HG03097 (cell line): ENCODE data around the gene GABBR2.

Experiments
- ATAC-seq: cut with Tn5 transposase; IDR thresholded peaks from one replicate; pipeline ENCODE4 v1.9.1; 2021; ENCODE audit not compliant: unreplicated experiment, low FRiP score

Gene GABBR2

GRCh38 chr9:98554752-98555151 is 154.0 kb downstream of the GABBR2 start:
- ATAC-seq = no peak

DNA sequence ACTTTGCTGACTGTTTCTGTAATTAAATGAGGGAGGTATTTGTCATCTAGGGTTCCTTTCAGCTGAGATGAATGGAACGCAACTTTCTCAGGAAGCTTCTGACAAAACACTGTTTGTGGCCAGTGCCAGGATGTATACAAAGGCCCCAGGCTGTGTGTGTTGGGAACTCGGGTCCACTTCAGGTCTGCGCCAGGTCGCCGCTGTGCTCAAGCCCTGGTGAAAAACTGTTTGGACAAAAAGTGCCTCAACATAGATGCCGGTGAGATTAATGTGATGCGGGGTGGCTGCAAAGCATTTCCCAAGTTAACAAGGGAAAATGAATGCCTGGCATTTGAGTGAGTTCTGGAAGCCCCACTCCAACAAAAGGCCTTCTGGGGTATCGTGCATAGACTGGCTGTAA is 156.4 kb downstream of the GABBR2 start:
- no peak for ATAC-seq

DNA sequence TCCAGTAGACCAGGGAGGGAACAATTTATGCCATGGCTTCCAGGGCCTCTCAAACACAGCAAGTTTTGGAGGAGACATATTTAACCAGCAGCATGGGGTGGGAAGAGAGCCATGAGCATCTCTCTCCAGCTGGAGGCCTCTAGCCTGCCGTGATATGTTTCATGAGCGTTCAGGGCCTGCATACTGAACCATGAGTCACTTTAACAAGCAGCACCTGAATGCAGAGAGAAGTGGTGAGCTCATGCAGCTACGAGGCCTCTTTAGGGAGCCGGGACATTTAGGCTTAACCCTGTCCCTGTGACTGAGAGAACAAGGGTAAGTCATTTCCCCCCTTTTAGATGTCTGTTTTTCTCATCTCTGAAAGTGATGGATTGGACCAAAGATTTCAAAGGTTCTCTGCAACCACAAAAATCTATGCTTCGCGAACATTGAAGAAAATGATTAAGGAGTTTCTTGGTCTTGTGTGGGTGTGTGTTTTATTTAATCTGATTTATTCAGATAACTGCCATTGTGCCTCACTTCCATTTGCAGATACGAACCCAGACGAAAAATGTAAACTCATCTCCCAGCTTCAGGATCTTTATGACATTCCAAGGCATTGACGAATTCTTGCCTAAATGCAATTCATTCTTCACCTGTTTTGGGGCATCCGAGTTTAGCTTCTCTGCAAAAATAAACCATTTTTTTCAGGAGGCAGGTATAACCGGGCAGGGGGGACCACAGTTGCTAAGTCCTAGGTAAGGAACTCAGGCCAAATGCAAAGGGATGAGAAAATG is 157.0 kb downstream of the GABBR2 start:
- ATAC-seq = no peak

DNA sequence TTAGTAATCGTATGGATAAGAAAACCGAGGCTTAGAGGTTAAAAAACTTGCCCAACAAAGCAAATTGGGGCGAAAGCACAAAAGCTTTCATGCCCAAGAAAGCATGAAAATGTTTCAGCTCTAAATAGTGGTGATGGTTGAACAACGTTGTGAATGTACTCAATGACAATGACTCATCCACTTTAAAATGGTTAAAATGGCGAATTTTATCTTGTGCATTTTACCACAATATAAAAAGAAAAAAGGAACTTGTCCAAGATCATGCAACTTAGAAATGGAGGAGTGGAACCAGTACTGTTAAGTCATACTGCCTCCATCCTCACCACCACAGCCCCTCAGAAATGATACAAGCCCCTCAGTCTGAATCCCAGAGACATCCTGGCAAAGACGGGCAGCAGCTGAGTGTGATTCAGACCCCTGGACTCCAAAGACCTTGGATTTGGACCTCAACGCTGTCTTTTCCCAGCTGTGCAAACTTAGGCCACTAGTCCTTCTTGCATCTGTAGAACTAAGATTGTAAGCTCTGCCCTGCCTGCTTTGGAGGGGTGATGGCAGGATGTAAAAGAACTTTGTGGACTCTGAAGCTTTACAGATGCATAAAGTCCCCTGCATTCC is 158.4 kb downstream of the GABBR2 start:
- ATAC-seq = no peak

DNA sequence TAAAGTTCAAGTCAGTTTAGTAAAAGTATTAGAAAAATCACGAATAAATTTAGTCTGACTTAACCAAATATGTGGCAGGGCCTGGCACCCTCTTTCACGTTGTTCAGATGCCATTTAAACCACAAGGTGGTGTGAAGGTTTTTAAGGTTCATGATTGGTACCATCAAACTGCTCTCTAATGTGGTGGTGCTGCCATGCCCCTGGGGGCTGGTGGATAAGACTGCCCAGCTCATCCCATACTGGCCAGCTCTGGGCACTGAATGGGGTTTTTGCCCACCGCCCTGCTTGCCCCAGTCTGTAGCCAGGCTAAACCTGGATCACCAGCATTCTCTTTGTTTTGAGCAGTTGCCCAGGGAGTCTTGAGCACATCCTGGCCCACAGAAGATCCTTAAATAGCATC is 159.3 kb downstream of the GABBR2 start:
- ATAC-seq = no peak

DNA sequence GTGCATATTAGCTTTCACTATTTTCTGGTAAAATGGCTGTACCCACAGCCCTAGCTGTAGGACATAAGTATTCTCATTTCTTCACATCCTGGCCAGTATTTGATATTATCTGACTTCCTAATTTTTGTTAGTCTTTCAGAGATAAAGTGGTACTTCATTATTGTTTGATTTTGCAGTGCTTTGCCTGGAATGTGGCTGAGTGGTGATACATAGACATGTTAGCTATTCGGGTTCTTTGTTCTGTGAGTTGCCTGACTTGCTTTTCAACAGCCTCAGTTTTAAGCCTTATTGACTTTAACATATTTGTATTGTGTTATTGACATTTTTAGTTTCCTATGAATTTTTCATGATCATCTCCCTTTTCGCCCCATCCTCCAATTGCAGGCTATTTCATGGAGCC is 161.1 kb downstream of the GABBR2 start:
- ATAC-seq = no peak

DNA sequence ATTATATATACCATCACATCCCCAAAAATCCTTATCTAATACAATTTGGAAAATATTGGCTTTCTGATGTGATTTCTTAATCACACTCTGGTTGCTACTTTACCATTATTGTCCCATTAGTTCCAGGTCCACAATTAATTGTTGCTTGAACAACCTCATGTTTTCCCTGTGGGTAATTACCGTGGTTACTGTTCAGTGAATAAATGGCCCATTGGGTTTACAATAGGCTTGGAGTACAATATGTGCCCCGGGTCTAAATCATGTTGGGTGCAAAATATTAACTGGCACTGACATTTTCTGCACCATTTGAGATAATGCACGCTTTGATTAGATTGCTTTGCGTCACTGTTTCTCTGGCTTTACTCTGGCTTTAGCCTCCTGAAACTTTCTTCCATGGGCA is 163.7 kb downstream of the GABBR2 start:
- no peak for ATAC-seq

GRCh38 chr9:98541684-98542230 is 167.0 kb downstream of the GABBR2 start:
- no peak for ATAC-seq

DNA sequence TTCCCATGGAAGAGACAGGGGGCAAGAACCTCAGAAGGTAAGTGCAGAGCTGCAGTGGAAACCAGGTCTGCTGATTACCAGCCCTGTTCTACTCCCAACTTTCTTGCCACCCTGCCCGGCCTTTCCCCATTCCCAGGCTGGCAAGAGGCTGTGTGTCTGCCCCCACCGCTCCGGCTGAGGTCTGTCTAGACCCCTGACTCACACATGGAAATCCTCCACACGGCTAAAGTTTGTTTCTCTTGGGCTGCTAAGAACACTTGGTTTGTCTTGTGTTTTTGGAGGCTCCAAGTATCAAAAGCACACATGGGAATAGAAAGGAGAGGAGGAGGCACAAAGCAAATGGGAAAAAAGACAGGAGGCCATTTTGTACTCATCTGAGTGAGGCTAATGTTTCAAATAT is 168.3 kb downstream of the GABBR2 start:
- ATAC-seq = no peak

GRCh38 chr9:98539954-98540353 is 168.8 kb downstream of the GABBR2 start:
- no peak for ATAC-seq

DNA sequence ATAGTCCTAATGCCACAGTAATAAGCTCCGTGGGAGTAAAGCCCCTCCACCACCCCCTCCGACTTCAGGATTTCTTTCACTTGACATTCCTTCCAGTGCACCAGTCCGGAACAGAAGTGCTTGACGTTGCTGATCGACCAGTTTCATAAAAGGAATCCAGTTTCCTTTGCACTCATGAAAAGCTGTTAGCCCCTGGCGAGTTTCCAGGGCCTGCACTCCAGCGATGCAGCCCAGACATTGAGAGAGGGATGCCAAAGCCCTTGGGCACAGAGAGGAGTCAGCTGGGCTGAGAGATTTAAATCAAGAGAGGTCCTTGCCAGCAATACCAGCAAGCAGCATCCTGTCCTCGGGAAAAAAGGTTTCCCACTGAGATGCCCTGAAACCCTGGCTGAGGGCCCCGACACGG is 170.1 kb downstream of the GABBR2 start:
- ATAC-seq = no peak

DNA sequence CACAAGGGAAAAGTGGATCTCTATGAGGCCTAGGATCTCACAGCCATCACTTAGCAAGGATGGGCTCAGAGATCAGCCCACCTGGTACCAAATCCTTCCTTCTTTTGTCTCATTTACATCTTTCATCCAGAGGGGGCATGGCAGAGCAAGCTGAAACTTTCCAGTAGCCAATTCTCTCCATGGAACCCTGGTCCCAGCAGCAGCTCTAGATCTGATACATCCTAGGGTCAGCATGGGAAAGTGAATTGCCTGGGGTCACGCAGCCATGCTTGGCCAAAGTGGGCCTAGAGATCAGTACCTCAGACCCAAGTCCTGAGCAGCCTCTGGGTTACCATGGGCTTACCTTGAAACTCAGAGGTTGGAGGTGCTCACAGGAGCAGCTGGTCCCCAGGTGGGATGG is 170.5 kb downstream of the GABBR2 start:
- ATAC-seq = no peak

DNA sequence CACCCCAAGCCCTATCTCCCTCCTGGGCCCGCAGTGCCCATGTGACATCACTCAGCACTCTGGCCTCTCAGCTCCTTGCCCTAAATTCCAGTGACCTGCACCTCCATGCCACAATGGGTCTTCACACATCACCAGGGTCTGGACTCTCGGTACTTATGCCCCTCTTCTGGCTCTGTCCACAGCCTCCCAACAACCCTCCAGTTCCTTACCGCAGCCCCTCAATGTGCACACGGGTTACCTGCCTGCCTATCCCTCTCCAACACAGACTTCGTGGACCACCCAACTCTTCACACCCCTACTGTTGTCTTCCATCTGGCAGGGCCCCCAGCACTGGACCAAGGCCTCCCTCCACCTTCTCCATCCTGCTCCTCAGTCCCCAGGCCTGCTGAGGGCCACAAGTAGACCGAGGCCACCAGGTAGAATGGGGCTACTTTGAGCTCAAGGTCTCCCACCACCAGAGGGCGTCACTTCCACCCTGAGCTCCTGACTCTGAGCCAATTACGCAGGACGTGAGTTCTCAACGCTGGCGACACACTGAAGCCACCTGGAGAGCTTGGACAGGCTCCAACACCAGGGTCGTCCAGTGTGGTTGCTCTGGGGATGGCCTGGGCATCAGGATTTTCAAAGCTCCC is 172.1 kb downstream of the GABBR2 start:
- ATAC-seq = no peak

GRCh38 chr9:98533866-98534265 is 174.9 kb downstream of the GABBR2 start:
- no peak for ATAC-seq

- no peak for ATAC-seq
Measured at GRCh38 chr9:98533132-98533531, 175.6 kb downstream of the GABBR2 start.

DNA sequence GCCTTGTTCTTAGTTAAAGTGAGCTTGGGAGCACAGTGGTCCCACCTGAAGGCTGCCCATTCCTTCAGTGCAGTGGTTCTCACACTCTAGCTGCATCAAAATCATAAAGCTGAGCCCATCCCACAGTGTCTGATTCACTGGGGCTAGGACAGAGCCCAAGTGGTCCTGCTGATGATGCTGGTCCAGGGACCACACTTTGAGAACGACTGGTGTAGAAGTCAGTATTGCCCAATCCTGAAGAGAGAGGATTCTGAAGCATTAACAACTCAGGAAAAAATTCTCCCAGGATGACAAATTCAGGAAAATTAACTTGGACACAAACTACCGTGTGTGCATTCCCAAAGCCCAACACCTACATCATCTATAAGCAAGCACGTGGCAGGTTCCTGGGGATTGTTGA is 176.2 kb downstream of the GABBR2 start:
- ATAC-seq = no peak

- ATAC-seq = no peak
Measured at GRCh38 chr9:98532147-98532546, 176.6 kb downstream of the GABBR2 start.

DNA sequence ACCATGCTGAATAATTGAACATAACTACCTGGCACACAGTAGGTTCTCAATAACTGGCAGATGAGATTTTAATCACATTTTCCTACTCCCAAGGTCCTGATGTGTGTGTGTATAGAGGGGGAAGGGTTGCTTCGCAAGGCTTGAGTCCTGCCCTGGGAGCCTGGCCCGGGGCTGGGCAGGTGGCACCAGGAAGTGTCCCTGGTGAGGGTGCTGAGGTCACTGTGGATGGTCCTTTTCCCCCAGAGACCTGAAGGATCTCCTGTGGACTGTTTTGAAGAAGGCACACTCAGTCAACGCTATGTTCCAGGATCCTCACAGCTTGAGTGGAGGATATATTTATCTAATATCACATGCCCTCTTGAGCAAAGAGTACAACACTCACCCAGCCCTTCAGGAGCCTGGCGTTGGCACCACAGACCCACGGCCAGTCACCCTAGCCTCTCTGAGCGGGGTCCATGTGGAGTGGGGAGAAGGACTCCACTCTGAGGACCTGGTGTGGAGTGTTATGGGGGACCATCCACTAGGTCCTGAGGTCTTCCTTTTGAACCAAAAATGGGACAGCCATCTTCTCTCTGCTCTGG is 177.8 kb downstream of the GABBR2 start:
- no peak for ATAC-seq

DNA sequence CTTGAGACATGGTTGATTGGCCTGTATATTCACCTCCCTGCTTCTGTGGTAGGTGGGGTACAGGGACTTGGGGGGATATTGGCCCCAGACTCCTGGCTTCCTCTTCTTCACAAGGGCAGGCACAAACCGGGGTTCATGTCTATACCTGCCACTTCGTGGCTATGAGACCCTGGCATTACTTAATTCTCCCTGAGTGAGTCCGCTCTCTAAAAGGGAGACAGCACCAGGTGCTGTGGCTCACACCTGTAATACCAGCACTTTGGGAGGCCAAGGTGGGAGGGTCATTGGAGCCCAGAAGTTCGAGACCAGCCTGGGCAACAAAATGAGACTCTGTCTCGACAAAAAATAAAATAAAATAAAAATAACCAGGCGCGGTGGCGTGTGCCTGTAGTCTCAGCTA is 178.5 kb downstream of the GABBR2 start:
- ATAC-seq = no peak

GRCh38 chr9:98529841-98530240 is 178.9 kb downstream of the GABBR2 start:
- no peak for ATAC-seq

GRCh38 chr9:98523231-98523901 is 185.4 kb downstream of the GABBR2 start:
- no peak for ATAC-seq
